CD4-positive, alpha-beta T cell treated with Interleukin-6 at 100 ng/mL for 8 hours (primary cell): ENCODE data around the gene CSMD2.
"Not testable (repeated sequence)": the region's sequence is repeated elsewhere in the genome, so short reads cannot be mapped to it uniquely, and the experiment has no call there.

ENCODE experiments used
- DNase-seq: peaks from one replicate; pipeline ENCODE4 v3.0.0-alpha.2; 2020; ENCODE audit warnings: mixed read lengths, low spot score

Gene CSMD2

GRCh38 chr1:34108269-34108668, 56.8 kb downstream of the CSMD2 start:
- no peak for DNase-seq

- no peak for DNase-seq
These were observed 63.9 kb downstream of the CSMD2 start for GRCh38 chr1:34101151-34101550.

DNA sequence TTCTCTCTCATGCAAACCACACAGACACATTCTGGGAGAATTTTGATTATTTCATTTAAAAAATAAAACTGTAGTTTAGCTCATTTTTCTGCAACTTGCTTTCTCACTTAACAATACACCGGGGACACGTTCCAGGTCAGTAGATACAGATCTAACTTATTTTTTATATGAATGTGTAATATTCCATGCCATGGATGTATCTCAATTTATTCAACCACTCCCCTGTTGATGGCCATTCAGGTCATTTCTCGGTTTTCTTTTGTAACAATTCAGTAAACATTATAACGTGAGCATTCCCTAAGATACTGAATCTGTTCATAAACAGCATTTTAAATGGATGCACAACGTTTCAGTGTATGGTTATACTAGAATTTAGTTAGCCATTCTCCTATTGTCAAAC, 64.7 kb downstream of the CSMD2 start:
- no peak for DNase-seq

DNA sequence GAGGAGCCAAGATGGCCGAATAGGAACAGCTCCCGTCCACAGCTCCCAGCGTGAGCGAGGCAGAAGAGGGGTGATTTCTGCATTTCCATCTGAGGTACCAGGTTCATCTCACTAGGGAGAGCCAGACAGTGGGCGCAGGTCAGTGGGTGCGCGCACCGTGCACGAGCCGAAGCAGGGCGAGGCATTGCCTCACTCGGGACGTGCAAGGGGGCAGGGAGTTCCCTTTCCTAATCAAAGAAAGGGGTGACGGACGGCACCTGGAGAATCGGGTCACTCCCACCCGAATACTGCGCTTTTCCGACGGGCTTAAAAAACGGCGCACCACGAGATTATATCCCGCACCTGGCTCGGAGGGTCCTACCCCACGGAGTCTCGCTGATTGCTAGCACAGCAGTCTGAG, 72.6 kb downstream of the CSMD2 start:
- not testable (repeated sequence) for DNase-seq

- DNase-seq: no peak
These were observed 75.3 kb downstream of the CSMD2 start for GRCh38 chr1:34089731-34090130.

DNA sequence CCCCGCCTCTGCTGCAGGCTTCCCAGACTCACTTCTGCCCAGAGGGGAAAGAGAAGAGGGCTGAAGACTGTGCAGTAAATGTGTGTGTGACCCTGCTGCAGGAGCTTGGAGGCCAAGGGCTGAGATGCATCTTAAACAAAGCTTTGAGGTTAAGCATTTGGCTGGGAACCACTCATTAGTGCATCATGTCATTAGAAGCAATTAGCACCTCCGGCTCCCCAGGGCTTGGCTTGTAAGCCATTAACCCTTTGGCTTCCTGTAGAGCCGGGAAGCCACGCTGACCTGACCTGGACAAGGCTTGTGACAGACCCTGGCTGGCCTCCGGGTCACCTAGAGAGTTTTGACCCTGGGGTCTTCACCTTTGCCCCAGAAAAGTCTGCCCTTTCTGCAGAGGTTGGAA, 77.0 kb downstream of the CSMD2 start:
- DNase-seq: no peak

DNA sequence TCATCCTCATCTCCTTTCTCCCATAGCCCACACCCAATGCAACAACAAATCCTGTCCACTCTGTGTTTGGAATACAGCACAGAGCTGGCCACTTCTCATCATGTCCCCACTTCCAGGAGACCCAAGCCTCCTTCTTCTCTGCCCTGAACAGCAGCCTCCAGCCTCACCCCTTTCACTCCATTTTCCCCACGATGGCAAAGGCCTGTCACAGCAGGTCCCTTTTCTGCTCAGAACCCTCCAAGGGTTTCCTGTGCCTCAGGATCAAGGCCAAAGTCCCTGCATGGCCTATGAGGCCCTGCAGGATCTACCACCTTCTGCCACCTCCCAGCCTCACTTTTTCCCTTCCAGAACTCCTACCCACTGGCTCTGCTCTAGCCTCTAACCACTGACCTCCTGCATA, 78.5 kb downstream of the CSMD2 start:
- DNase-seq: no peak

GRCh38 chr1:34083974-34084373, 81.1 kb downstream of the CSMD2 start:
- DNase-seq: no peak

DNA sequence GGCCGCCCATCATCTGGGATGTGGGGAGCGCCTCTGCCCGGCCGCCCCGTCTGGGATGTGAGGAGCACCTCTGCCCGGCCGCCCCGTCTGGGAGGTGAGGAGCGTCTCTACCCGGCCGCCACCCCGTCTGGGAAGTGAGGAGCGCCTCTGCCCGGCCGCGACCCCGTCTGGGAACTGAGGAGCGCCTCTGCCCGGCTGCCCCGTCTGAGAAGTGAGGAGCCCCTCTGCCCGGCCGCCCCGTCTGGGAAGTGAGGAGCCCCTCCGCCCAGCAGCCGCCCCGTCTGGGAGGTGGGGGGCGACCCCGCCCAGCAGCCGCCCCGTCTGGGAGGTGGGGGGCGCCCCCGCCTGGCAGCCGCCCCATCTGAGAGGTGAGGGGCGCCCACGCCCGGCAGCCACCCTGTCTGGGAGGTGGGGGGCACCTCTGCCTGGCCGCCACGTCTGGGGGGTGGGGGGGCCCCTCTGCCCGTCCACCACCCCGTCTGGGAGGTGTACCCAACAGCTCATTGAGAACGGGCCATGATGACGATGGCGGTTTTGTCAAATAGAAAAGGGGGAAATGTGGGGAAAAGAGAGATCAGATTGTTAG, 82.9 kb downstream of the CSMD2 start:
- DNase-seq: not testable (repeated sequence)

DNA sequence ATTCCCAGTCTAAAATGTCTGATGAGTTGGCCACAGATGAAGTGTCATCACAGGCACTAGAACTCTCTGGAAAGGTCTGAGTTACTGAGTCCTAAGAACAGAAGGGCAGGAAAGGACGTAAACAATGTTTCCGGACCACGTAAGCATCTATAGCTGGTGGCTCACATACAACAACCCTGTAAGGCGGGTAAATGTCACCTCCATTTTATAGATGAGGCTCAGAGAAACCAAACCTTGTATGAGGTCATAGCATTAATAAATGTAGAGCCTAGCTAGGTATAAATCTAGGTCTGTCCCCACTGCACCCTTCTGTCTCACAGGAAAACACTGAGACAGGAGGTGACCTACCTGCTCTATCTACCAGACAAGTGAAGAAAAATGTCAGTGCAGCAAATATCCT, 86.6 kb downstream of the CSMD2 start:
- DNase-seq: no peak

DNA sequence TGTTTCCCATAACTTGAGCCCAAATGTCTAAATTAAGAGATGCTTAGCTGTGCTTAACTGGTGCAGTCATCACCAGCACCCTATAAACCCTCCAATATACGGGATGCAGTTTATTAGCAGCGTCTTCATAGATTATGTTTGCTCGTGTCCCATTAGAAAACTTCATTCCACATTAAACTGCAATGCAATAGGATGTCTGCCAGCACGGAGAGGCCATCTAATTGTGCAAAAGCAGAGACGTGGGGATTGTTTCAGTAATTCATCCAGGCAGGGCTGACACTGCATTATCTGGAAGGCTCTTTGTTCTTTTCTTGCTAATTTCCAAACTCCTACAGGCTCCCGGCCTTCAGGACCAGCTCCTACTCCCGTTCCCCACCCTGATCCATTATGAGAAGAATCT, 89.5 kb downstream of the CSMD2 start:
- DNase-seq: no peak

DNA sequence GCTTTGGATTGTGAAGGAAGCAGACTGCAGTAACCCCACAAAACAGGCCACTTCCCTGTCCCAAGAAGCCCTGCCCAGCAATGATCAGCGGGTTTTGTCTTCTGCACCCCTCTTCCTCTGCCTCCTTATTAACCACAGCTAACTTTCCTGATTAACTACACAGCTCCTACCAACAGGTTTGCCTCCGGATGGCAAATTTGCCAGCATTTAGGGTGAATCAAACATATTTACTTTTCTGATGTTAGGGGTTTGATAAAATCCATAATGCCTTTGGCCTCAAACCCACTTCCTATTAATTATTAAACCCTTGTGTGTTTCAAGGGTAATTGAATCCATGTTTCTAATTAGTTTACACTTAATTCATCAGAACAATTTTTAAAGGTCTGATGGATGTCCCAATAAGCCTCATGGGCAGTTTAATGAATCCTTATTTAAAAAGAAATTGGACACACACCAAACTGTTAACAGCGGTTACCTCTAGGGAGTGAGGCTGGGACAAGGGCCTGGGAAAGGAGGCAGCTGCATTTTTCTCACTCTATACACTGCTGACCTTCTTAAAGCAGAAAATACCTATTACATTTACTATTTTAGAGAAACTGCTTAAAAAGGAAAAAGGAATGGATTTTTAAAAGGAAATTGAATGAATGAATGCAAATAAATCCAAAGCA, 91.9 kb downstream of the CSMD2 start:
- no peak for DNase-seq

DNA sequence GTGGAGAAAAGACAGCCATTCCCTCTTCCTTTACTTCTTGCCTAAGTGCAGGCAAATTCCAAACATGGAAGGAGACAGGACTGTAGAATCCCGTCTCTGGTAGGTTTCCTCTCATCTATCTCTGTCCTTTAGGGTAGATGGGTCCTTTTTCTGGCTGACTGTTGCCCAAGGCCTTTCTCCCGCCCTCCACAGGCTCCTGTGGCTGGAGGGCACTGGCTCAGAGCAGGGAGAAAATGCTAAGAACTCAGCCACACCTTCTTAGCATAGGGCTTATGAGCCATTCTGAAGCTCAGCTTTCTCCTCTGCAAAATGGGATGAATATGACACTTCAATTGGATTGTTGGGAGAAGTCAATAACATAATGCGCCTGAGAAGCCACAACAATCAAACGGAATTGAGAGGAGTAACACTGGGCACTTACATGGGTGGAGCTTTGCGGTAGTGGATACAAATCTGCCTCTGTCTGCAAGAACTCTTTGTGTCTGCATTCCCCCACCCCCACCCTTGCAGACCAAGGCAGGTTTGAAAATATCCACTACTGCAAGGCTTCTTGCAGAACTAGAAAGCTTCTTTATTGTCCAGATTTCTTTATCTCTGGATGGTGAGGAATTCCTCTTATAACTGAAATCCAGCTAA, 94.7 kb downstream of the CSMD2 start:
- DNase-seq: no peak

- no peak for DNase-seq
These were observed 97.9 kb downstream of the CSMD2 start for GRCh38 chr1:34066981-34067603.

GRCh38 chr1:34066166-34066565, 98.9 kb downstream of the CSMD2 start:
- DNase-seq: no peak

DNA sequence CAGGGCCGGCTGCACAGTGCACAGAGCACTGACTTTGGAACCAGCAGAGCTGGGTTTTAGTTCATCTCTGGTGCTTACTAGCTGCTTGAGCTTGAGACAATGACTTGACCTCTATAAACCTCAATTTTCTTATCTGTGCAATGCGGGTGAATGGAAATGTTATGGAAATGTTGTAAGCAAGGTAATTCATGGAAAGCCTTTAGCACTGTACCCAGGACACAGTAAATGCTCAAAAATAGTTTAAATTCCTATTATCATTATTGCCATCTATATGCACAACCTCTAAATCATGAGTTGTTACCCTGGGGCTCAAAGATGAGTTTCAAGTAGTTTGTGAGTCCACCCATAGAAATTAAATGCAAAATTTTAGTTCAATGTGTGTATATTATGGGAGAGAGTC, 99.5 kb downstream of the CSMD2 start:
- no peak for DNase-seq

- DNase-seq: no peak
These were observed 104.1 kb downstream of the CSMD2 start for GRCh38 chr1:34060901-34061415.

GRCh38 chr1:34060187-34060730, 104.8 kb downstream of the CSMD2 start:
- no peak for DNase-seq

DNA sequence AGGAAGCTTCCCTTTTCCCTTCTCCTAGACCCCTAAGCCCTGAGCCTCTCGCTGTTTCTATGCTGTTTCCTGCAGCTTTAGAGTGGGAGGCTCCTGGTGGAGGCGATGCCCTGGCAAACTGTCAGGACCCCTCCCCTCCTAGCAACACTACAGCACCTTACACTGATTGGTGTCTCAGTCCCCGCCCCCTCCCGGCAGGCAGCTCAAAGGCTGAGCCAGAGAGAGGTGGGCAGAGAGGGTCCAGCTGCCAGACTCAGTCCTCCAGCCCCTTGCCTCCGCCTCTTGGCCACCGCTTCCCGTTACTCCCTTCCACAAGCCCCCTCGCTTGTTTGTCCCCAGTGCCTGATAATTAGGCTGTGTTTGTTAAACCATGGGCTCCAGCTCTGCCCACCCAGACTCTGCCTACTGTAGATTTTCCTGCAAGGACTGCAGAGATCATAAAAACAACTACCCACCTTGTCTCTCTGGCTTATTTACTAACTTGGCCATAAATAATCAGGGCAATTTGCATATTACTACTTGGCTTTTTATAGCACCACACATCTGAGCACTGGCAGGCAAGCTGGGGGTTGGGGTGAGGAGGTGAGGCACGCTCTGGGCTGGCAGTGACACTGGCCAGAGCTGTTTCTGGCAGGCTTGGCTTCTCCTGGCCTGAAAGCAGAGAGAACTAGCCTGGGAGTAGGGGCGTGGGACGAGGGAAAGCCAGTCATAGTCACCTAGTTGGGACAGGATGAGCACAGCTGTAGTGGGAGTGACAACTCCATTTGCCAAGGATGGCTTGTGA, 107.5 kb downstream of the CSMD2 start:
- no peak for DNase-seq

DNA sequence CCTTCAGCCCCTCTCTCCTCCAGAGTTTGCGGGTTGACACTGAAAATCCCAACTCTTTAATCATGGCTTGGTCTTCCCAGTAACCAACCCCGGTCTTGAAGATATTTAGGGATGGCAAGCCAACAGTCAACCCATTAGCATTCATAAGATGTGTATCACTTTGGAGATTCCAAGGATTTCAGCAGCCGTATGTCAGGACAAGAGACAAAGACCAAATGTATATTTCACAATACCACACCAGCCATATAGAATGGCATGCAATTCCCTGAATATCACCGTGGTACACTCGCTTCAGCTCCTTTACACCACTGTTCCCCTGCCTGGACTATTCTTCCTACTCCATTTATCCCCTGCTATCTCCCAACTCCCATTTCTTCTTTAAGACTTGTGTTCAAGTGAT, 109.2 kb downstream of the CSMD2 start:
- DNase-seq: no peak

DNA sequence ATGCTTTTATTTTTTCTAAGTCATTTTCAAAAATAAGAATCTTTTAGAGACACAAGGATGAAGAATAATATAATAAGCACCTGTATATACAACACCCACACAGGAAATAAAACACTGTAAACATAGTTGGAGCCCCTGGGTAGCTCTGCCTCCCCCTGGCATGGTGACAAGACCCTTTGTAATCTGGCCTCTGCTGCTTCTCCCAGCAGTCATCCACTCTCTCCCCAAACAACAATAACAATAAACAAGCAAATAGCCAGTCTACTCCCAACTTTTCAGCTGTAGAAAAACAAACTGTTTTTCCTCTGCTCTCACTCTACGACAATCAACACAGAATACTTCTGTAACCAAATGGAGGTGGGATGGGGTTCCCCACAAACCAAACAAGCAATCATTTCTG, 110.1 kb downstream of the CSMD2 start:
- no peak for DNase-seq

- DNase-seq: no peak
These were observed 111.4 kb downstream of the CSMD2 start for GRCh38 chr1:34053660-34054059.
